ENCODE results near the gene AKAP1. TPM values are rescaled to one million over a fixed set of nuclear protein-coding genes. Genes with fewer than 3 reads are reported as not detected.

Gene AKAP1
- polyA plus RNA-seq, 4 donors: 28.9 to 97.7 (median 55.4) TPM

DNA sequence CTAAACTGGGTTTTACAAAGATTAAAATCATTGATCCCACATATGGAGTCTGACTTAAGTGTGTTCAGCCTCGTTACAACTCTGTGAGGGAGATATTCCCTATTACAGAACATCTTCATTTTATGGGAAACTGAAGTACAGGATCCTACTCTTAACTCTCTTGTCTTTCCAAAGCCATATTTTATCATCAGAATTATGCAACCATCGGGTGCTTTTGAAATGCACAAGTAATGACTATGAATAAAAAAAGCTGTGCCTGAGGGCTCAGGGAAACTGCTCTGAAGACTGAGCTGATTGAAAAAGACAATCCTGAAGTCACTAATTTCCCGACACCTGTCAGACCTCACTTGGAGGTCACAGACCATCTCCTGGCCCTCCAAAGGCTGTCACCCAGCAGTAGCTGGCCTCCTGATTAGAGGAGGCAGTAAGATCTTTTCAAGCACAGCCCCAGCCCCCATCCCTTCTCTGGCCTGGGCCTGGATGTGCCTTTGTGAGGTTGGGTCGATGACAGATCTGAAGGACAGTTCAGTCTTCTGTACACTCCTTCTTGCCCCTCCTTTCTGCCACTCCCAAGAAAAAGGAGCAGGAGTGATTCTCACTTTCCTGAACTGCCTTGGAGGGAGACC, 5.6 kb downstream of the AKAP1 start:
- Histone ChIP-seq H3K36me3 (ENCODE audit: control insufficient read depth in 3 of 3, insufficient read depth in 2 of 3, low read depth in 1 of 3, low read length in 3 of 3) (peaks cover 0 to 40% (median 2%) of the 10 kb centered on the region in 3 donors), H3K27ac (ENCODE audit: low read depth in 1 of 3, low read length in 2 of 3) (peak overlapping the region; percentile 13 to 66 (median 58)), H3K4me1 (ENCODE audit: control insufficient read depth in 3 of 3, insufficient read depth in 2 of 3, low read depth in 1 of 3, low read length in 2 of 3) (peaks cover 22 to 57% (median 27%) of the 10 kb centered on the region in 3 donors), H3K4me3 (ENCODE audit: low read depth in 1 of 3, low read length in 3 of 3) (no peak overlapping the region), H3K27me3 (ENCODE audit: control insufficient read depth in 3 of 3, insufficient read depth in 3 of 3, low read length in 3 of 3) (no peaks in the 10 kb centered on the region), H3K9me3 (ENCODE audit: control insufficient read depth in 2 of 2, insufficient read depth in 1 of 2, low read depth in 1 of 2, low read length in 1 of 2) (no peaks in the 10 kb centered on the region)
- 21 to 52% (median 34%) methylated on average over 4 of the region's 4 CpGs for WGBS, 3 donors
- DNase-seq: no peak
- FAIRE-seq: no peak

GRCh38 chr17:57091186-57091618, 6.2 kb downstream of the AKAP1 start:
- Histone ChIP-seq H3K4me3 (ENCODE audit: low read depth in 1 of 3, low read length in 3 of 3) (no peak overlapping the region), H3K27ac (ENCODE audit: low read depth in 1 of 3, low read length in 2 of 3) (peak overlapping the region; percentile 13 to 66 (median 58)), H3K36me3 (ENCODE audit: control insufficient read depth in 3 of 3, insufficient read depth in 2 of 3, low read depth in 1 of 3, low read length in 3 of 3) (peaks cover 0 to 44% (median 2%) of the 10 kb centered on the region in 3 donors), H3K9me3 (ENCODE audit: control insufficient read depth in 2 of 2, insufficient read depth in 1 of 2, low read depth in 1 of 2, low read length in 1 of 2) (no peaks in the 10 kb centered on the region), H3K4me1 (ENCODE audit: control insufficient read depth in 3 of 3, insufficient read depth in 2 of 3, low read depth in 1 of 3, low read length in 2 of 3) (peaks cover 26 to 63% (median 30%) of the 10 kb centered on the region in 3 donors), H3K27me3 (ENCODE audit: control insufficient read depth in 3 of 3, insufficient read depth in 3 of 3, low read length in 3 of 3) (no peaks in the 10 kb centered on the region)
- 16 to 52% (median 26%) methylated on average over 5 of the region's 5 CpGs for WGBS, 3 donors
- FAIRE-seq: no peak
- DNase-seq: no peak

- Histone ChIP-seq H3K27ac (ENCODE audit: low read depth in 1 of 3, low read length in 2 of 3) (peak overlapping the region; percentile 27 to 73 (median 57)), H3K4me3 (ENCODE audit: low read depth in 1 of 3, low read length in 3 of 3) (no peak overlapping the region), H3K4me1 (ENCODE audit: control insufficient read depth in 3 of 3, insufficient read depth in 2 of 3, low read depth in 1 of 3, low read length in 2 of 3) (peaks cover 29 to 70% (median 30%) of the 10 kb centered on the region in 3 donors), H3K9me3 (ENCODE audit: control insufficient read depth in 2 of 2, insufficient read depth in 1 of 2, low read depth in 1 of 2, low read length in 1 of 2) (no peaks in the 10 kb centered on the region), H3K27me3 (ENCODE audit: control insufficient read depth in 3 of 3, insufficient read depth in 3 of 3, low read length in 3 of 3) (no peaks in the 10 kb centered on the region), H3K36me3 (ENCODE audit: control insufficient read depth in 3 of 3, insufficient read depth in 2 of 3, low read depth in 1 of 3, low read length in 3 of 3) (peaks cover 0 to 51% (median 2%) of the 10 kb centered on the region in 3 donors)
- WGBS, 3 donors: 59 to 69% (median 65%) methylated on average over 2 of the region's 2 CpGs
- FAIRE-seq: no peak
- no peak for DNase-seq
Observed at GRCh38 chr17:57092171-57092570, 7.1 kb downstream of the AKAP1 start.

DNA sequence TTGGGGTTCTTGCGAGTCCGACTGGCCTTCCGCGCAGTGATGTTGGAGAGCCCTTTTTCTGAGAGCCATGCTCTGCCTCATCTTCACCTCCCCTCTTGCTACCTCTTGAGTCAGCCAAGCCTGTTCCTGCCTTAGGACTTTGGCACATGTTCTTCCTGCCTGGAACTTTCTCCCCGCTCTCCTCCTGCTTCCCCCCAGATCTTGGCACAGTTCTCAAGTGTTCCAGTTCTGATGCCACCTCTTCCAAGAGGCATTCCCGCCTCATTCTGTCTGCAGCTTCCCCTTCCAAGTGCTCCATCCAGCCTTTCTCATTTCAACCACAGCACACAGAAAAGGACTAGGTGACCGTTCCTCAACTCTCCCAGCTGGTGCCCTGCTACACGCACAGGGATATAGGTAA, 7.7 kb downstream of the AKAP1 start:
- FAIRE-seq (no peak), DNase-seq (peak in 1 of 2 donors; percentile 57)
- H3K4me1 ChIP-seq (ENCODE audit: control insufficient read depth in 3 of 3, insufficient read depth in 2 of 3, low read depth in 1 of 3, low read length in 2 of 3): peaks cover 27 to 67% (median 30%) of the 10 kb centered on the region in 3 donors
- no peak overlapping the region for H3K4me3 ChIP-seq (ENCODE audit: low read depth in 1 of 3, low read length in 3 of 3)
- 64 to 76% (median 68%) methylated on average over 8 of the region's 8 CpGs for WGBS, 3 donors
- H3K36me3 ChIP-seq (ENCODE audit: control insufficient read depth in 3 of 3, insufficient read depth in 2 of 3, low read depth in 1 of 3, low read length in 3 of 3): peaks cover 0 to 56% (median 2%) of the 10 kb centered on the region in 3 donors
- H3K27me3 ChIP-seq (ENCODE audit: control insufficient read depth in 3 of 3, insufficient read depth in 3 of 3, low read length in 3 of 3): no peaks in the 10 kb centered on the region
- H3K27ac ChIP-seq (ENCODE audit: low read depth in 1 of 3, low read length in 2 of 3): peak overlapping the region; percentile 27 to 73 (median 57)
- H3K9me3 ChIP-seq (ENCODE audit: control insufficient read depth in 2 of 2, insufficient read depth in 1 of 2, low read depth in 1 of 2, low read length in 1 of 2): no peaks in the 10 kb centered on the region

DNA sequence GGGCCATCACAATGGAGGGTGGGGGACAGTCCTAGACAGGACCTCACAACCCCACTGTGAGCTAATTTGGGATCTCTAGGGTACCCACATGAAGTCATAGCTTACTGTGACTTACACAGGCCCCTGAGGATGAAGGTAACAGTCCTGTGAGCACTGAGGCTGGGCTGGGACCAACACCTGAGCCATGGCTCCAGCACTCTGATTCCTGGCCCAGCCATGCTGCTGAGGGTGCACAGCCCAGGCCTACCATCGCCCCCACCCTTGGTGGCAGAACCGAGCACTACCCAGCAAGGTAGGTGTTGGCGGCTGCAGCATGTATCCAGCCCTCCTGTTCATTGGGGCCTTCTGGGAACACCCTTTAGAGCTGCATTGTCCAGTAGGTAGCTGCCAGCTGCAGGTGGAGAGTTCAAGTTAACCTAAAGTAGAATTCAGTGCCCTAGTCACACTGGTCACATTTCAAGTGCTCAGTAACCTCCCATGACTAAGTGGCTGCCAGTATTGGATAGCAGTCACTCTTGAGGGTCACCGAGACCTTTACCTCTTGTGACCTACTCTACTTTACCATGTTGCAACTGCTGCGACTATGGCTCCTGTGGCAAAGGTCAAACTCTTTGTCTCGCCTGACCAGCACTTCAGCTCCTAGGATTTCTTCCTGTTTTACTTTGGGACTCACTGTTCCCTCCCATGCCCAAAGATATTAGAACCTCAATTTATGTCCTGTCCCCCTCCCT, 11.6 kb downstream of the AKAP1 start:
- WGBS, 3 donors: 51 to 82% (median 72%) methylated on average over 6 of the region's 6 CpGs
- Histone ChIP-seq H3K9me3 (ENCODE audit: control insufficient read depth in 2 of 2, insufficient read depth in 1 of 2, low read depth in 1 of 2, low read length in 1 of 2) (no peaks in the 10 kb centered on the region), H3K4me3 (ENCODE audit: low read depth in 1 of 3, low read length in 3 of 3) (no peak overlapping the region), H3K4me1 (ENCODE audit: control insufficient read depth in 3 of 3, insufficient read depth in 2 of 3, low read depth in 1 of 3, low read length in 2 of 3) (peaks cover 21 to 44% (median 23%) of the 10 kb centered on the region in 3 donors), H3K27ac (ENCODE audit: low read depth in 1 of 3, low read length in 2 of 3) (peak overlapping the region; percentile 28 to 58 (median 37)), H3K36me3 (ENCODE audit: control insufficient read depth in 3 of 3, insufficient read depth in 2 of 3, low read depth in 1 of 3, low read length in 3 of 3) (peaks cover 0 to 46% (median 0%) of the 10 kb centered on the region in 3 donors), H3K27me3 (ENCODE audit: control insufficient read depth in 3 of 3, insufficient read depth in 3 of 3, low read length in 3 of 3) (no peaks in the 10 kb centered on the region)
- DNase-seq (peak in 1 of 2 donors; percentile 77), FAIRE-seq (no peak)

DNA sequence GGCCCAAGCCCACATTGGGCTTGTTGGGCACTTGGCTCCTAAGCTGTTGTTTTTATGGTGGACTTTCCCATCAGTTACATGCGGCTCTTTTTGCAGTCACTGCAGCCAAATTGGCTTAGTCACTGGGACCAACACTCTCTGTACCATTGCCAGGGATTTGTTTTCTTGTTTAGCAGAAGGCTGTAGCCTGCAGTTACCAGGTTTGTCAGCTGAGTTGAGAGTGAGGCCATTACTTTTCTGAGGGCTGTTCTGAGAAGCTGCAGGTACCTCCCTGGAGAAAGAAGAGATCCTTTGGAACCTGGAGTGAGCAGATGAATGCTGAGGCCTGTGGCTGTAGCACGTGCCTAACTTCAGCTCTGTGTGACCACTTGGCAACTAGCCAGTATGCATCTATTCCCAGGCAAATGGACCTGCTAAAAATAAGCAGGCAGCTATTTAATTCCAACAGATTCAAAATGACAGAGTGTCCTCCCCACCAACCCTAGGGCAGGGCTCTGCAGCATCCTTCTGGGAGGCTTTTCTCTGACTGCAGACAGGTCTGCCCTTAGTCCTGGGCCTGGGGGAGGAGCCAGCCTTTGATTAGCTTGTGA, 12.9 kb downstream of the AKAP1 start:
- FAIRE-seq (no peak), DNase-seq (no peak)
- Histone ChIP-seq H3K4me1 (ENCODE audit: control insufficient read depth in 3 of 3, insufficient read depth in 2 of 3, low read depth in 1 of 3, low read length in 2 of 3) (peaks cover 12 to 34% (median 18%) of the 10 kb centered on the region in 3 donors), H3K36me3 (ENCODE audit: control insufficient read depth in 3 of 3, insufficient read depth in 2 of 3, low read depth in 1 of 3, low read length in 3 of 3) (peaks cover 0 to 39% (median 0%) of the 10 kb centered on the region in 3 donors), H3K27me3 (ENCODE audit: control insufficient read depth in 3 of 3, insufficient read depth in 3 of 3, low read length in 3 of 3) (no peaks in the 10 kb centered on the region), H3K9me3 (ENCODE audit: control insufficient read depth in 2 of 2, insufficient read depth in 1 of 2, low read depth in 1 of 2, low read length in 1 of 2) (no peaks in the 10 kb centered on the region), H3K4me3 (ENCODE audit: low read depth in 1 of 3, low read length in 3 of 3) (no peak overlapping the region), H3K27ac (ENCODE audit: low read depth in 1 of 3, low read length in 2 of 3) (peak overlapping the region in 2 of 3 donors; percentile 28 to 56)
- WGBS, 3 donors: 27 to 34% (median 32%) methylated on average over 2 of the region's 2 CpGs

- Histone ChIP-seq H3K27ac (ENCODE audit: low read depth in 1 of 3, low read length in 2 of 3) (peak overlapping the region in 2 of 3 donors; percentile 49 to 64), H3K36me3 (ENCODE audit: control insufficient read depth in 3 of 3, insufficient read depth in 2 of 3, low read depth in 1 of 3, low read length in 3 of 3) (peaks cover 0 to 35% (median 0%) of the 10 kb centered on the region in 3 donors), H3K9me3 (ENCODE audit: control insufficient read depth in 2 of 2, insufficient read depth in 1 of 2, low read depth in 1 of 2, low read length in 1 of 2) (no peaks in the 10 kb centered on the region), H3K4me1 (ENCODE audit: control insufficient read depth in 3 of 3, insufficient read depth in 2 of 3, low read depth in 1 of 3, low read length in 2 of 3) (peaks cover 8 to 37% (median 14%) of the 10 kb centered on the region in 3 donors), H3K27me3 (ENCODE audit: control insufficient read depth in 3 of 3, insufficient read depth in 3 of 3, low read length in 3 of 3) (no peaks in the 10 kb centered on the region), H3K4me3 (ENCODE audit: low read depth in 1 of 3, low read length in 3 of 3) (no peak overlapping the region)
- DNase-seq: peak in 1 of 2 donors; percentile 46
- FAIRE-seq: no peak
- 20 to 63% (median 38%) methylated on average over 3 of the region's 3 CpGs for WGBS, 3 donors
Observed at GRCh38 chr17:57099165-57099564, 14.1 kb downstream of the AKAP1 start.

GRCh38 chr17:57102122-57102521, 17.1 kb downstream of the AKAP1 start:
- H3K4me3 ChIP-seq (ENCODE audit: low read depth in 1 of 3, low read length in 3 of 3): no peak overlapping the region
- FAIRE-seq (no peak), DNase-seq (no peak)
- H3K4me1 ChIP-seq (ENCODE audit: control insufficient read depth in 3 of 3, insufficient read depth in 2 of 3, low read depth in 1 of 3, low read length in 2 of 3): peaks cover 10 to 49% (median 17%) of the 10 kb centered on the region in 3 donors
- no peak overlapping the region for H3K27ac ChIP-seq (ENCODE audit: low read depth in 1 of 3, low read length in 2 of 3)
- WGBS, 3 donors: 87 to 90% (median 88%) methylated on average over 4 of the region's 4 CpGs
- H3K36me3 ChIP-seq (ENCODE audit: control insufficient read depth in 3 of 3, insufficient read depth in 2 of 3, low read depth in 1 of 3, low read length in 3 of 3): peaks cover 0 to 37% (median 0%) of the 10 kb centered on the region in 3 donors
- no peaks in the 10 kb centered on the region for H3K27me3 ChIP-seq (ENCODE audit: control insufficient read depth in 3 of 3, insufficient read depth in 3 of 3, low read length in 3 of 3)
- H3K9me3 ChIP-seq (ENCODE audit: control insufficient read depth in 2 of 2, insufficient read depth in 1 of 2, low read depth in 1 of 2, low read length in 1 of 2): peaks cover 0 to 4% of the 10 kb centered on the region in 2 donors
